EL (cell line): Measurements from ENCODE around the gene OSBPL1A.
A peak's percentile ranks its signal among the peaks of the same experiment; 100 is the strongest.

Experiments
- DNase-seq: peaks from one replicate; pipeline ENCODE4 v3.0.0-alpha.2; 2016

OSBPL1A gene

GRCh38 chr18:24263050-24263449 lies 134.6 kb downstream of the OSBPL1A start:
- no peak for DNase-seq

DNA sequence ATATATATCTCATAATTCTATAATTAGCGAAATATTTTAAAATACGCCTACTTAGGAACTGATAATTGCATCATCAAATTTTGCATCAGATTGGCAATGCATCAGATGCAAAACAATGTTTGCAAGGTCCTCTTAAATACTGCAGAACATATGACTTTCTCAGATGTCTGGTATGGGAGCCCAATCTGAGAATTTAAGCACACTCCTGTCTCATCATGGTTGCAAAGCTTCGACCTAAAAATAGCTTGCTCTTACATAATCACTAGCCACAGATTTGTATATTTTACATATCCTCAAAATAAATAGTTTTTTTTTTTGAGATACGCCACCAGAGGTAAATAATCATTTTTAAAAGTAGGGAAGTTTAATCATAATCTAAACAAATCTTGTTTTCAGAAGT lies 135.5 kb downstream of the OSBPL1A start:
- DNase-seq = no peak

DNA sequence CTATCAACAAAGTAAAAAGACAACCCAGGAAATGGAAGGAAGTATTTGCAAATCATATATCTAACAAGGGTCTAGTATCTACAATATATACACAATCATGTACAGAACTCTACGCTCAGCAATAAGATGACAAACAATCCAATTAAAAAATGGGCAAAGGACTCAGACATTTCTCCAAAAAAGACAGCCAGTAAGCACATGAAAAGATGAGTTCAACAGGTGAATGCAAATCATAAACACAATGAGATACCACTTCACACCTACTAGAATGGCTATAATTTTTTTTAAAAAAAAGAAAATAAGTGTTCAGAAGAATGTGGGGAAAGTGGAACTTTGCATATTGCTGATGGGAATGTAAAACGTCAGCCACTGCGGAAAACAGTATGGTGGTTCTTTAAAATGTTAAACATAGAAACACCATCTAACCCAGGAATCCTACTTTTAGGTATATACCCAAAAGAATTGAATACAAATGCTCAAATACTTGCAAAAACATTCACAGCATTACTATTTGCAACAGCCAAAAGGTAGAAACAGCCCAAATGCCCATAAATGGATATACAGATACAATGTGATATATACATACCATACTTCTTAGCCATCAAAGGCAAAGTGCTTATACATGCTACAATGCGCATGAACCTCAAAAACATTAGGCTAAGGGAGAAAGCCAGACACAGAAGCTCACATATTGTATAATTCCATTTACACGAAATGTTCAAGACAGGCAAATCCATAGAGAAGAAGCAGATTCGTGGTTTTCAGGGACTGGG lies 137.6 kb downstream of the OSBPL1A start:
- no peak for DNase-seq

DNA sequence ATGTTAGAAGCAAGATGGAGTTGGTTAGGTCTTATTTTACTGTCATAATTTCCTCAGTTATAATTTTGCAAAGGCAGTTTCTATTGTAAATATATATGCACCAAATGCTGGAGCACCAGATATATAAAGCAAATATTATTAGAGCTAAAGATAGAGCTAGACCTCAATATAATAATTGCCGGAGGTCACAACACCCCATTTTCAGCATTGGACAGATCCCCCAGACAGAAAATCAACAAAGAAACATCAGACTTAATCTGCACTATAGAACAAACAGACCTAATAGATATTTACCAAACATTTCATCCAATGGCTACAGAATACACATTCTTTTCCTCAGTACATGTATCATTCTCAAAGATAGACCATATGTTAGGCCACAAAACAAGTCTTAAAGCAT lies 143.6 kb downstream of the OSBPL1A start:
- DNase-seq = no peak

DNA sequence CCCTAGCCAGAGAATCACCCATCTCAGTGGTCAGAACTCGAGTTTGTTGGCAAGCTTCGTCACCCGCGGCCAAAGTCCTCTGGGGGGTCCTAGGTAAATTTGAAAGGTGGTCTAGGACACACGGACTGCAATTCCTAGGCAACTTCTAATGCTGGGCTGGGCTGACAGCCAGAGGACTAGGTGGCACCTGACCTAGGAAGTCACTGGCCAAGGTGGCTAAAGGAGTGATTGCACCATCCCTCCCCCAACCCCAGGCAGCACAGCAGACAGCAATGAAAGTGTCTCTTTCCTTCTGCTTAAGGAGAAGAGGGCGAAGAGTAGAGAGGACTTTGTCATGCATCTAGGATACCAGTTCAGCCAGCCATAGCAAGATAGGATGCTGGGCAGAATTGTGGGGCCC lies 147.9 kb downstream of the OSBPL1A start:
- no peak for DNase-seq

DNA sequence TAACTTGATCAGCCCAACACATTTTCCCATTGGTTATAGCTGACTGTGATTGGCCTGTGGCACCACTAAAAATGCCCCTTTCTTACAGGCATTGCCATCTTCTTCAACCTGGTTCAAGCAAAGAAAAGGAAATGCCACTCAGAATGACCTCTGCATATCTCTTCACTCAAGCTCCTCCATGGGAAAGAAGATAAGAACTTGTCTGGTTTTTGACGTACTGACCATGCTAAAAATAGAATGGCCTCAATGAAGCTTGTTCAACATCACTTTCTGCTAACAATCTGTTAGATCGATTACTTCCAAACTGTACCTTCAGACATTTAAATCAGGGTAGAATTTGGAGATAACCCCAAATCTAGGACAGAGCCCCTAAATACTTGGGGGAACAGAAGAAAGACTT lies 149.3 kb downstream of the OSBPL1A start:
- no peak for DNase-seq

DNA sequence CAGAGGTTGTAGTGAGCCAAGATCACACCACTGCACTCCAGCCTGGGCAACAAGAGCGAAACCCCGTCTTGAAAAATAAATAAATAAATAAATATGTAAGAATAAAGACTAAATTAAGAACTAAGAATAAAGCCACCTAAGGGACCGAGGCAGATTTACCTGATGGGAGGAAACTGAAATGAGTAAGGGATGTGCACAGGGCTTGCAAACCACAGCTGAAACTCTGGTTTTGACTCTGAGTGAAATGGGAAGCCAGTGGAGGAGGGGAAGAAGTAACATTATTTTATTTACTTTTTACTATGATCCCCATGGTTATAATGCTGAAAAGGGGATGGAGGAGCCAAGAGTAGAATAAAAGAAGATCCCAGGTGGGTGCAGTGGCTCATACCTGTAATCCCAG lies 151.5 kb downstream of the OSBPL1A start:
- DNase-seq = no peak

- DNase-seq = no peak
Measured at GRCh38 chr18:24244698-24245097, 152.9 kb downstream of the OSBPL1A start.

GRCh38 chr18:24243677-24244076 lies 153.9 kb downstream of the OSBPL1A start:
- no peak for DNase-seq

DNA sequence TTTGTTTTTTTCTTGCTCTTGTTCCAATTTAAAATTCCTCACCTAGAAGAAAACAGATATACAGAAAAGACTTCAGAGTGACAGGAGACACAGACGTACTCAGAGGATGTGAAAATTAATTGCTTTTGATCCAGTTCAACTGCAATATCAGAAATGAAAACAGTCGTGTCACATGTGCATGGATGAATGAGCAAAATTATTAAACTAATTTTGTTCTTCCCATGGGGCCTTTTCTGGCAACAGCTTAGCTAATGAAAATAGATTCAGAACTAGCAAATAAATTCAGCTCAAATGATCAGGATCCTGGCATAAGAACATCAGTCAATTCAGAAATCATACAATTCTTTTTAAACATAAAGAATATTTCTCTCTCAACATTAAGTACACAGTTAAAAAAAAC lies 158.3 kb downstream of the OSBPL1A start:
- no peak for DNase-seq

GRCh38 chr18:24238387-24238786 lies 159.2 kb downstream of the OSBPL1A start:
- no peak for DNase-seq

GRCh38 chr18:24234850-24235418 lies 162.7 kb downstream of the OSBPL1A start:
- no peak for DNase-seq

DNA sequence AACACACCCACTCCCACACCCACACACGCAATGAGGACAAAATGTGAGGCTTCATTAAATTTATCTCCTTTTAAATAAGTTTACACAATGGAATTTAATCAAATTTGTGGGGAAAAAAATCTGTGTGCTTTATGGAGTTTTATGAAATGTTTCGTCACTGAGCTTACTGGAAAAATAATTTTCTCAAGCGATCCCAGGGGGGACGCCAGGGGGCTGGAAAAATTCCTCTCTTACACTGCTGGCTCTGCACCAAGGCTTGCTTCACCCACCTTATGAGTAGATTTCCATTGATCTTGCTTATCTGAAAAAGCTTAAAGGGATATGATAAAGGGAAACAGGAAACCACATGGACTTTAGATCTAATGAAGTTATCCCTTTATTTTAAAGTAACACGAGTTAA lies 163.3 kb downstream of the OSBPL1A start:
- no peak for DNase-seq

GRCh38 chr18:24232800-24233199 lies 164.8 kb downstream of the OSBPL1A start:
- no peak for DNase-seq

DNA sequence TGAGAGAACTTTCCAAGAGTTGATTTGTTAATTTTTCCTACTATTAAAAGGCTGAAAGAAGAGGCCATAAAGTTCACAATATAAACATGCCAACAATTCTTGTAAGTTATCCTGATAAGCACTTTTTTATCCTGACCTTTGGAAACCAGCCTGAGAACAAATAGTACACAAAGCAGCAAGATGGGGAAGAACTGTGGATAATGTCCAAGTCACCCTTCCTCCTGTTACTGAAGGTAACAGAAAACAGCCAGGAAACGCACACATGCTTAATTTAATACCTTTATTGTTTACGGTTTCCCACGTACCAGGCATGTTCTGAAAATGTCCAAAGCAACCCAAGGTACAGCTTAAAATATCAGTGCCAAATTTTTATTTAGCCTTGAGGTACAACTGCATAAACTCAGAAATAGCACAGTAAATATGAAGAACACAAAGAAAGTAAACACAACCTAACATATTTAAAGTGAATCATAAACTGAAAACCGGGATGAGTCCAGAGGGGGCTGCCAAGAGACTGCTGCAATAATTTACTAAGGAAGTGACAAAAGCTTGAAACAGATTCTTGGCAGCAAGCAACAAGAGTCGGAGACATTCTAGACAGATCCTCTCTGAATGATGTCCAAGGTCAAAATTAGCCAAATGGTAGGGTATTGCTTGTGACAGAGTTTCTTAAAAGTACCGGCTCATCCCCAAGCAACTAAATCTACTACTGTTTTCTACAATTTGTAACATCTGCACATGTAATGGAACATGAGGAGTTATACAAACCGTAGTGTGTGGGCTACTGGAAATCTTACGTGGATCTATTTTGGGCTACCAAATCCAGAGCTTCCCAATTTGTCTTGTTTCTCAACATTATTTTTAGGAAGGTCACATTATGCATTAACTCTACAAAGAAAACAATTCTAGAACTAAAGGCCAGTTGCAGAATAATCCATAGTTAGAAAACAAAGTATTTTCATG lies 165.6 kb downstream of the OSBPL1A start:
- DNase-seq = peak; percentile 4

- DNase-seq = no peak
Measured at GRCh38 chr18:24230766-24231165, 166.9 kb downstream of the OSBPL1A start.

GRCh38 chr18:24228667-24229041 lies 169.0 kb downstream of the OSBPL1A start:
- DNase-seq = no peak

- DNase-seq = no peak
Measured at GRCh38 chr18:24227977-24228666, 169.5 kb downstream of the OSBPL1A start.

DNA sequence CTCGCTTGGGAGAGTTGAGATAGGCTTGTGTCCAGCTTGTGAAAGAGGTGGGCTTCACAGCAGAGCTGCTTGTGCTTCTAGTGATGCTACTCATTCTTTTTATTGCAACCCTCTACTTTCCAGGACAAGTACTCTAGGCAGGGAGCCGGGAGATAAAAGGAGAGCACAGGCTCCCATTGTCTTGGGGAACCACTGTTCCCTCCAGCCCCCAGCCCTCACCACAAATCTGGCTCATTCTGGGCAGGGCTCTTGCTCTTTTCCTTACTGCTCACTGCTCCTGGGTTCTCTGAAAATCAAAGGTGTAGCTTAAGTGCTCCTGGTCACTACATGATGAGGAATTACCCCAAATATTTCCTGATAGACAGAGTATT lies 177.3 kb downstream of the OSBPL1A start:
- no peak for DNase-seq

DNA sequence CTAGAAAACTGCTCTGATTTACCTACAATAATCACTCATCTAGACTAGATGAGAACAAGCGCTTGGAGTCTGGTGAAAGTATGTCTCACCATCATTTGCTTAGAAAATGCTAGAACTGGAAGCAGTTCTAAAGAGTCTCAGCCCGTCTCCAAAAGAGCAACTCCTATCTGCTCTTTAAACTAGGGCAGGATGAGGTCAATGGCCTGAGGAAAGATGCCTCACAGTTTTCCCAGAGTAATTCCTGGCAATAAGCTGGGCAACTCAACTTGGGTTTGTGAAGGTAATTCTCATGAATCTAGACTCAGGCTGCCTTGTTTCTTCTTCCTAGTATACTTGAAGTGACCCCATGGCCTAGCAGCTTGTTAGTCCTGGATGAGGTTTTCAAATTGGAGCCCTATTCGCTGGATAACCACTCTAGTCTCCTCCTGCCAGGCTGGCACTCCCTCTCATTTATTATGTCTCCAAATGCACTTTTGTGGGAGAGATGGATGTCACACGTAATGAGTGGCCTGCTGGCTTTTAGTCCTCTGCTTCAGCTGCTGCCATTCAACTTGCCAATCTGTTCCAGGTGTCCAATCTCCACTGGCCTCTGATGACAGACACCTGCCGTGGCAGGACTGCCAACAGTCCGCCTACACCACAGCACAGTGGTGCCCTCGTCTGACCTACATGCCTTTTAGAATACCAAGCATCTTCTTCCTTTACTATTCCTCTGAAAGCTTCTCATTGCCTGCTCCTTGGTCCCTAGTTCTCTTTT lies 177.9 kb downstream of the OSBPL1A start:
- DNase-seq = no peak

- no peak for DNase-seq
Measured at GRCh38 chr18:24214913-24215312, 182.7 kb downstream of the OSBPL1A start.

DNA sequence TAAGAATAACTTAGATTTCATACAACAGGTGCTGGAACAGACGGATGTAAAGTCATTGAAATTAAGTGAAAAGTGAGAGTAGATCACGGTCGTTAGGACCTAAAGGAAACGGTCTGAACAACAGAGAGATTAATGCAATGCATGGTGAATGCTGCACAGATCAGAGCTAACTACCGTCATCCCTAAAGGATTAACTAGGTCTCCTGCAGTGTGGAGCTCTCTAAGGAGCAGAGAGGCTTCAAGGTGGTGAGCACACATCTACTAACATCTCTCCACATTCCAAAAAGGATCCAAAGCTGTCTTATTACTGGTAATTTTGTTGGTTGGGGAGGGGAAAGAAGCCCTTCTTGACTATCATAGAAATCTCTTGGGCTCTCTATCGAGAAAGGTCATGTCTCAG lies 183.5 kb downstream of the OSBPL1A start:
- no peak for DNase-seq
